ENCODE data around the gene ITPA.

The ITPA gene

DNA sequence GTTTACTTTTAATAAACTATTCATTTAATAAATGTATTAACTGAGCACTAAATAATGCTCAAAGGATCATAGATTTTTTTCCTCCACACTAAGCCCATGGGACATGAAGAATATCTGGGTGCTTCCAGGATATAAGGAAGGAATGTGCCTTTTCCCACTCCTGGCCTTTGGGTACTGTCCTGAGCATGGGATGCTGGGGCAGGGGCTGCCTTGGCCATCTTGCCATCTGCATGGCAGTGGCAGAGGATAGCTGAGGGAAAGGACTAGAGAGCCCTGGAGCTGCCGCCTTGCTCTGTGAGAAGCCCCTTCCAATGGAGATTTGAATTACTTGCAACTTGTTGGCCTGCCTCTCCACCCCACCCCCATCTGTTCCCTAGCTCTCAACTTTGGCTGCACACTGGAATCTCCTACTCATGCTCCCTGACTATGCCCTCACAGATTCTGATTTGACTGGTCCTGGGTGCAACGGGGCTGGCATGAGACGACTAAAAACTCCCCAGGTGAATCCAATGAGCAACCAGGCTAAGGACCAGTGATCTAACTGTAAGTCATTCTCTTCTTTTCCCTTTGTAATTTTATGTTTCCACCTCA is 20.4 kb upstream of the ITPA start:
- Histone ChIP-seq H3K27me3 (ENCODE audit: insufficient read depth, insufficient read length) (no peaks in the 10 kb centered on the region), H3K4me3 (ENCODE audit: insufficient read length, low read depth) (no peak overlapping the region), H3K9me3 (ENCODE audit: insufficient read depth, low read length) (no peaks in the 10 kb centered on the region), H3K9ac (ENCODE audit: insufficient read length, low read depth) (no peak overlapping the region), H3K36me3 (ENCODE audit: insufficient read depth, insufficient read length, low read length) (peaks cover 47% of the 10 kb centered on the region), H3K4me1 (ENCODE audit: insufficient read depth, insufficient read length) (peaks cover 3% of the 10 kb centered on the region)
- no peak for TF ChIP-seq SUZ12 (IDR thresholded peaks at IDR 0.05; ENCODE audit: extremely low read depth, insufficient read depth, insufficient read length)
- no peak for TF ChIP-seq ZNF274 (IDR thresholded peaks at IDR 0.05; ENCODE audit: low read depth, low read length)
- TF ChIP-seq YY1 (IDR thresholded peaks at IDR 0.05; ENCODE audit: insufficient read depth, insufficient read length): no peak
- no peak for DNase-seq (ENCODE audit: low read depth, low spot score)

DNA sequence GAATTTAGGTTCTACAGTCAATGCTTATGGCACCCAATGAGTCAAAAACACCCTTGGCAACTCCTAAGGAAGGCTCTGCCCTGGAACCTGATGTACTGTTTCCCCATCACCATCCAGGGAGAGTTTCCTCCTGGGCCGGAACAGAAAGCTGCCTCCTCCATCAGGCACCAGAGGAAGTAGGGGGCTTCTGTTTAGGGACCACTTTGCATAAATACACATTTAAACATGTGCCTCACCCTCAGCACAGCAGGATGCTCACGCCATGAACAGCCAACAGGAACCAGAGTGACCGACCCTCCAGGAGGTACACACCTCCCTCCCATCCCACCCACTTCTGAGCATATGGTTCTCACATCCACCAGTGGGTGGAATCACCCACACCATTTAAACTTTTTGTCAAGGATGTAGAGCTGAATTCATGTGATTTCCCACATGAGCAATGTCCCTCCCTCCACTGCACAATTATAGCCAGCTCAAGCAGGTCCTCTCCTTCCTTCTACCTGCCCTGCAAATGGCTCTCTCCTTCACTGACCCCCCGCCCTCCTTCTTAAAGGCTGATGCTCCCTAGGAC is 19.7 kb upstream of the ITPA start:
- Histone ChIP-seq H3K4me3 (ENCODE audit: insufficient read length, low read depth) (no peak overlapping the region), H3K9me3 (ENCODE audit: insufficient read depth, low read length) (no peaks in the 10 kb centered on the region), H3K36me3 (ENCODE audit: insufficient read depth, insufficient read length, low read length) (peaks cover 54% of the 10 kb centered on the region), H3K4me1 (ENCODE audit: insufficient read depth, insufficient read length) (peaks cover 3% of the 10 kb centered on the region), H3K9ac (ENCODE audit: insufficient read length, low read depth) (no peak overlapping the region), H3K27me3 (ENCODE audit: insufficient read depth, insufficient read length) (no peaks in the 10 kb centered on the region)
- TF ChIP-seq SUZ12 (IDR thresholded peaks at IDR 0.05; ENCODE audit: extremely low read depth, insufficient read depth, insufficient read length) (no peak), YY1 (IDR thresholded peaks at IDR 0.05; ENCODE audit: insufficient read depth, insufficient read length) (no peak), ZNF274 (IDR thresholded peaks at IDR 0.05; ENCODE audit: low read depth, low read length) (no peak)
- DNase-seq (ENCODE audit: low read depth, low spot score): no peak

DNA sequence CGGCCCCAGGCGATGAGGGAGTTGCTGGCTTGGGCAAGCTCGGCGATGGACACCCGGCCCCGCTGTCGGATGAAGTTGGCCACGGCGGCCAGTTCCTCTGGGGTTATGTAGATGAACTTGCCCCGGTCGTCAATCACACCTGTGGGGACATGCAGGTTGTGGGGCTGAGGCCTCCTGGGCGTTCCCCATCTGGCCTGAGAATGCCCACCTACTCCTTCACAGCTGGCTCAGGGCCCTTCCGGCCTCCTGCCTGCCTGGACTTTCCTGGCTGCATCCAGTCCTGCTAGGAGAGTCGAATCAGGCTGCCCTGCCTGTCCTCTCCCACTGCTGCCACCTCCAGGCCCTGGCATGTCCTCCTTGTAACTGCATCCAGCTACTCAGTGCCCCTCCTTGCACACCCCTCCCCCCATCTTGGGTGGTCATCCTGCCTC is 18.6 kb upstream of the ITPA start:
- DNase-seq (ENCODE audit: low read depth, low spot score): no peak
- Histone ChIP-seq H3K9me3 (ENCODE audit: insufficient read depth, low read length) (no peaks in the 10 kb centered on the region), H3K36me3 (ENCODE audit: insufficient read depth, insufficient read length, low read length) (peaks cover 65% of the 10 kb centered on the region), H3K27me3 (ENCODE audit: insufficient read depth, insufficient read length) (no peaks in the 10 kb centered on the region), H3K9ac (ENCODE audit: insufficient read length, low read depth) (no peak overlapping the region), H3K4me3 (ENCODE audit: insufficient read length, low read depth) (no peak overlapping the region), H3K4me1 (ENCODE audit: insufficient read depth, insufficient read length) (peaks cover 3% of the 10 kb centered on the region)
- TF ChIP-seq ZNF274 (IDR thresholded peaks at IDR 0.05; ENCODE audit: low read depth, low read length): no peak
- TF ChIP-seq SUZ12 (IDR thresholded peaks at IDR 0.05; ENCODE audit: extremely low read depth, insufficient read depth, insufficient read length): no peak
- TF ChIP-seq YY1 (IDR thresholded peaks at IDR 0.05; ENCODE audit: insufficient read depth, insufficient read length): no peak

- Histone ChIP-seq H3K9me3 (ENCODE audit: insufficient read depth, low read length) (no peaks in the 10 kb centered on the region), H3K27me3 (ENCODE audit: insufficient read depth, insufficient read length) (no peaks in the 10 kb centered on the region), H3K4me3 (ENCODE audit: insufficient read length, low read depth) (no peak overlapping the region), H3K36me3 (ENCODE audit: insufficient read depth, insufficient read length, low read length) (peaks cover 68% of the 10 kb centered on the region), H3K4me1 (ENCODE audit: insufficient read depth, insufficient read length) (peaks cover 3% of the 10 kb centered on the region), H3K9ac (ENCODE audit: insufficient read length, low read depth) (no peak overlapping the region)
- TF ChIP-seq YY1 (IDR thresholded peaks at IDR 0.05; ENCODE audit: insufficient read depth, insufficient read length): no peak
- no peak for TF ChIP-seq SUZ12 (IDR thresholded peaks at IDR 0.05; ENCODE audit: extremely low read depth, insufficient read depth, insufficient read length)
- TF ChIP-seq ZNF274 (IDR thresholded peaks at IDR 0.05; ENCODE audit: low read depth, low read length): no peak
- DNase-seq (ENCODE audit: low read depth, low spot score): no peak
Measured at GRCh38 chr20:3192226-3193015, 16.9 kb upstream of the ITPA start.

- Histone ChIP-seq H3K27me3 (ENCODE audit: insufficient read depth, insufficient read length) (no peaks in the 10 kb centered on the region), H3K4me3 (ENCODE audit: insufficient read length, low read depth) (no peak overlapping the region), H3K4me1 (ENCODE audit: insufficient read depth, insufficient read length) (peaks cover 3% of the 10 kb centered on the region), H3K9me3 (ENCODE audit: insufficient read depth, low read length) (no peaks in the 10 kb centered on the region), H3K9ac (ENCODE audit: insufficient read length, low read depth) (no peak overlapping the region), H3K36me3 (ENCODE audit: insufficient read depth, insufficient read length, low read length) (peaks cover 67% of the 10 kb centered on the region)
- no peak for TF ChIP-seq YY1 (IDR thresholded peaks at IDR 0.05; ENCODE audit: insufficient read depth, insufficient read length)
- no peak for TF ChIP-seq SUZ12 (IDR thresholded peaks at IDR 0.05; ENCODE audit: extremely low read depth, insufficient read depth, insufficient read length)
- TF ChIP-seq ZNF274 (IDR thresholded peaks at IDR 0.05; ENCODE audit: low read depth, low read length): no peak
- no peak for DNase-seq (ENCODE audit: low read depth, low spot score)
Measured at GRCh38 chr20:3193806-3194616, 15.3 kb upstream of the ITPA start.

DNA sequence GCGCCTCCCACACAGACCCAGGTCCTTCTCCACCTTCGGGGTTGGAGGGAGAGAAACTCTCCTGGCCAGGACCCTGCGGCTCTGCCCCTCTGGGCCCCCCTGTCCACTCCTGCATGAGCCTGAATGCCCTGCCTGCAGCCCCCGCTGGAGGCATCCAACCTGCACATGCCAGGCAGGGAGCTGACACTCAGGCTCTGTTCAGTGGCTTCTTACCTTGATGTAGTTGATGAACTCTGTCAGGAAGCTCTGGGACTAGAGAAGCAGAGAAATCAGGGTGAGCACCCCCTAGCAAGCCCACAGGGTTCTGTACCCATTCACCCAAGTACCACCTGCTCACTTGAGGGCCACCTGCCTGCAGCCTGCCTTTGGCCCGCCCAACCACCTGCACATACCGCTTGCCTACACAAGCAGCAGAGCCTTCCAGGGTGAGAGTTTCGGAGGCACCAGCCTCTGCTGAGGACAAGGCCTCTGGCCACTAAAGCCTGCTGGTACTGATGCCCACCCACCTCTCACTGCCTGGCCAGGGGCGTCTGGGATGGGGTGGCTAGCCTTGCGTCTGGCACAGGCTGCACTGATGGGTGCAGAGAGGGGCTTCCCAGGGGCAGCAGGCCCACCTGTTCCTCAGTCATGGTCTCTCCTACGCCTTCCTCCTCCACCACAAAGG is 14.5 kb upstream of the ITPA start:
- Histone ChIP-seq H3K9ac (ENCODE audit: insufficient read length, low read depth) (no peak overlapping the region), H3K27me3 (ENCODE audit: insufficient read depth, insufficient read length) (no peaks in the 10 kb centered on the region), H3K9me3 (ENCODE audit: insufficient read depth, low read length) (no peaks in the 10 kb centered on the region), H3K36me3 (ENCODE audit: insufficient read depth, insufficient read length, low read length) (peaks cover 69% of the 10 kb centered on the region), H3K4me1 (ENCODE audit: insufficient read depth, insufficient read length) (peaks cover 3% of the 10 kb centered on the region), H3K4me3 (ENCODE audit: insufficient read length, low read depth) (no peak overlapping the region)
- TF ChIP-seq YY1 (IDR thresholded peaks at IDR 0.05; ENCODE audit: insufficient read depth, insufficient read length) (no peak), ZNF274 (IDR thresholded peaks at IDR 0.05; ENCODE audit: low read depth, low read length) (no peak), SUZ12 (IDR thresholded peaks at IDR 0.05; ENCODE audit: extremely low read depth, insufficient read depth, insufficient read length) (no peak)
- DNase-seq (ENCODE audit: low read depth, low spot score): no peak
